Measurements from ENCODE around the gene BIRC6. TPM values are rescaled to one million over a fixed set of nuclear protein-coding genes. Genes with fewer than 3 reads are reported as not detected.

BIRC6 gene
- total and polyA plus RNA-seq, 2 of the 4 experiments (the other 2 are of a cell fraction) = 26.5 to 316 TPM

DNA sequence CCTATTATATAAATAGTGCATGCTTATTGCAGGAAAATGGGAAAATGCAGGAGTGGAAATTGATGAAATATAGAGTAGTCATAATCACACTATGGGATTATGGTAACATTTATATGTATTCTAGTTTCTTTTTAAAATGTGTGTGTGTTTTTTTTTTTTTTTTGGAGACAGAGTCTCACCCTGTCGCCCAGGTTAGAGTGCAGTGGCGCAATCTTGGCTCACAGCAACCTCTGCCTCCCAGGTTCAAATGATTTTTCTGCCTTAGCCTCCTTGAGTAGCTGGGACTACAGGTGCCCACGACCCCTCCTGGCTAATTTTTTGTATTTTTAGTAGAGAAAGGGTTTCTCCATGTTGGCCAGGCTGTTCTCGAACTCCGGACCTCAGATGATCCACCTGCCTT is 47.0 kb downstream of the BIRC6 start:
- no peak overlapping the region for H4K91ac ChIP-seq (ENCODE audit: insufficient read depth, low read depth, low read length)
- in situ Hi-C loops (cut with MboI; ENCODE audit: low sequenced_read_pairs) (no loop called here), intact Hi-C loops (cut with micrococcal nuclease) (no loop called here), dilution Hi-C loops (cut with HindIII; ENCODE audit: low sequenced_read_pairs, unreplicated experiment) (no loop called here)
- no peak for TF ChIP-seq CHD1 (IDR thresholded peaks at IDR 0.05; ENCODE audit: low read depth, low read length)
- no peak for TF ChIP-seq MAZ (IDR thresholded peaks at IDR 0.05; ENCODE audit: borderline replicate concordance, low read depth, low read length)
- no peak for TF ChIP-seq NFE2L2 (IDR thresholded peaks at IDR 0.05; ENCODE audit: low read depth, low read length)
- TF ChIP-seq RAD21 (IDR thresholded peaks at IDR 0.05; ENCODE audit: low read length) = no peak
- TF ChIP-seq RCOR1 (IDR thresholded peaks at IDR 0.05; ENCODE audit: insufficient replicate concordance, low read length) = no peak
- TF ChIP-seq, protein P1, sequence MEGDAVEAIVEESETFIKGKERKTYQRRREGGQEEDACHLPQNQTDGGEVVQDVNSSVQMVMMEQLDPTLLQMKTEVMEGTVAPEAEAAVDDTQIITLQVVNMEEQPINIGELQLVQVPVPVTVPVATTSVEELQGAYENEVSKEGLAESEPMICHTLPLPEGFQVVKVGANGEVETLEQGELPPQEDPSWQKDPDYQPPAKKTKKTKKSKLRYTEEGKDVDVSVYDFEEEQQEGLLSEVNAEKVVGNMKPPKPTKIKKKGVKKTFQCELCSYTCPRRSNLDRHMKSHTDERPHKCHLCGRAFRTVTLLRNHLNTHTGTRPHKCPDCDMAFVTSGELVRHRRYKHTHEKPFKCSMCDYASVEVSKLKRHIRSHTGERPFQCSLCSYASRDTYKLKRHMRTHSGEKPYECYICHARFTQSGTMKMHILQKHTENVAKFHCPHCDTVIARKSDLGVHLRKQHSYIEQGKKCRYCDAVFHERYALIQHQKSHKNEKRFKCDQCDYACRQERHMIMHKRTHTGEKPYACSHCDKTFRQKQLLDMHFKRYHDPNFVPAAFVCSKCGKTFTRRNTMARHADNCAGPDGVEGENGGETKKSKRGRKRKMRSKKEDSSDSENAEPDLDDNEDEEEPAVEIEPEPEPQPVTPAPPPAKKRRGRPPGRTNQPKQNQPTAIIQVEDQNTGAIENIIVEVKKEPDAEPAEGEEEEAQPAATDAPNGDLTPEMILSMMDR (conservative IDR thresholded peaks at IDR 0.05; ENCODE audit: low read depth, low read length) = no peak
- TF ChIP-seq, protein P2, sequence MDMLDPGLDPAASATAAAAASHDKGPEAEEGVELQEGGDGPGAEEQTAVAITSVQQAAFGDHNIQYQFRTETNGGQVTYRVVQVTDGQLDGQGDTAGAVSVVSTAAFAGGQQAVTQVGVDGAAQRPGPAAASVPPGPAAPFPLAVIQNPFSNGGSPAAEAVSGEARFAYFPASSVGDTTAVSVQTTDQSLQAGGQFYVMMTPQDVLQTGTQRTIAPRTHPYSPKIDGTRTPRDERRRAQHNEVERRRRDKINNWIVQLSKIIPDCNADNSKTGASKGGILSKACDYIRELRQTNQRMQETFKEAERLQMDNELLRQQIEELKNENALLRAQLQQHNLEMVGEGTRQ (IDR thresholded peaks at IDR 0.05; ENCODE audit: low read depth, low read length) = no peak
- TF ChIP-seq MXI1 (IDR thresholded peaks at IDR 0.05; ENCODE audit: borderline replicate concordance, low read depth, low read length) = no peak
- no peak for TF ChIP-seq SMC3 (IDR thresholded peaks at IDR 0.05; ENCODE audit: low read depth, low read length)
- no peak overlapping the region for H3K4me3 ChIP-seq (ENCODE audit: insufficient read depth, low read depth, low read length)
- H3K4me1 ChIP-seq (ENCODE audit: control insufficient read depth, insufficient read depth, low read length) = no peaks in the 10 kb centered on the region; the same call in 1 of the 2 replicates
- no peak overlapping the region for H3K18ac ChIP-seq (ENCODE audit: low read depth, low read length)
- H3K56ac ChIP-seq (ENCODE audit: extremely low read depth, insufficient read depth, low read length) = no peak overlapping the region
- POLR2A ChIA-PET (ENCODE audit: unreplicated experiment) = interaction anchor here (0.6 kb wide), 1 partner anchor 39 kb away, joined by 3 read pairs; no protein-coding TSS in a partner anchor
- no peaks in the 10 kb centered on the region for H3K9me3 ChIP-seq (ENCODE audit: control insufficient read depth, insufficient read depth, low read length)
- no peak overlapping the region for H2AK9ac ChIP-seq (replicated peaks; ENCODE audit: low read depth, low read length, poor library complexity)
- 0 out of 2 replicates have a peak, but pooled peaks cover 2% of the 10 kb centered on the region for H3K9me1 ChIP-seq (ENCODE audit: insufficient read depth, low read length)
- H2BK120ac ChIP-seq (ENCODE audit: low read depth, low read length) = peak overlapping the region; percentile 48; the same call in 1 of the 2 replicates
- DNase-seq (no peak), ATAC-seq (ENCODE audit: low read depth) (no peak; the same call in 1 of the 2 replicates)
- H2BK15ac ChIP-seq (ENCODE audit: low read depth, low read length) = no peak overlapping the region
- H3K27me3 ChIP-seq (ENCODE audit: control insufficient read depth, insufficient read depth, low read length) = no peaks in the 10 kb centered on the region
- BruUV-seq (replicated peaks) = no TSS peak
- no peak overlapping the region for H3K4ac ChIP-seq (ENCODE audit: low read depth, low read length)
- no peak overlapping the region; the same call in 1 of the 2 replicates for H3K23ac ChIP-seq (ENCODE audit: low read depth, low read length)
- peaks cover 27% of the 10 kb centered on the region for H3K36me3 ChIP-seq (ENCODE audit: control insufficient read depth, insufficient read depth, low read length)
- peak overlapping the region; percentile 42 for H2BK5ac ChIP-seq (ENCODE audit: low read depth, low read length, poor library complexity, severe bottlenecking)
- H3K27ac ChIP-seq (ENCODE audit: insufficient read depth, low read length) = peak overlapping the region; percentile 90; the same call in 1 of the 2 replicates
- no peak overlapping the region for H4K8ac ChIP-seq (ENCODE audit: low read depth in 2 of 2, low read length in 2 of 2)
- no peak overlapping the region for H3K9ac ChIP-seq (ENCODE audit: low read depth, low read length)
- H4K20me1 ChIP-seq (ENCODE audit: insufficient read depth, low read length) = no peaks in the 10 kb centered on the region
- WGBS, 2 experiments (ENCODE audit: extremely low coverage in 2 of 2, insufficient read length in 1 of 2) = no CpG with 5 or more reads among the region's 5 CpGs
- peaks cover 17 to 45% of the 10 kb centered on the region in 2 experiments for H3K79me1 ChIP-seq (ENCODE audit: low read depth in 1 of 2, low read length in 2 of 2)
- no peak overlapping the region for H3K14ac ChIP-seq (replicated peaks; ENCODE audit: low read depth, low read length)
- CTCF ChIA-PET = no interaction called here
- no peak overlapping the region for H2AFZ ChIP-seq (replicated peaks; ENCODE audit: low read length, poor library complexity)
- H4K5ac ChIP-seq (ENCODE audit: low read depth, low read length) = peak overlapping the region; percentile 56; the same call in 1 of the 2 replicates
- H3K4me2 ChIP-seq (ENCODE audit: low read depth, low read length) = no peak overlapping the region
- H2AK5ac ChIP-seq (ENCODE audit: low read depth, low read length) = no peak overlapping the region
- 0 out of 2 replicates have a peak overlapping the region, but pooled peaks have one; percentile 35 for H2BK20ac ChIP-seq (ENCODE audit: low read depth, low read length)
